HFFc6 (cell line): Measurements from ENCODE around the gene EPHA10. TPM values are rescaled to one million over a fixed set of nuclear protein-coding genes. Genes with fewer than 3 reads are reported as not detected.

ENCODE experiments used
- DNase-seq: peaks from one replicate; pipeline ENCODE4 v3.0.0-alpha.2; 2018
- H3K27ac Mint-ChIP-seq: 2 replicates; pipeline ENCODE4 v1.8.0; 2020; ENCODE audit warnings: mild to moderate bottlenecking, mixed read lengths
- H3K27me3 Mint-ChIP-seq: 2 replicates; pipeline ENCODE4 v1.8.0; 2021; ENCODE audit warnings: mild to moderate bottlenecking, moderate library complexity, mixed read lengths; ENCODE audit not compliant: insufficient read depth
- H3K36me3 Mint-ChIP-seq: 2 replicates; pipeline ENCODE4 v1.8.0; 2021; ENCODE audit warnings: low read depth, mixed read lengths
- H3K4me1 Mint-ChIP-seq: 2 replicates; pipeline ENCODE4 v1.8.0; 2020; ENCODE audit warnings: low read depth, mixed read lengths
- H3K4me3 Mint-ChIP-seq: 2 replicates; pipeline ENCODE4 v1.8.0; 2020; ENCODE audit warnings: mild to moderate bottlenecking, moderate library complexity, mixed read lengths
- H3K9me3 Mint-ChIP-seq: 2 replicates; pipeline ENCODE4 v1.8.0; 2020; ENCODE audit warnings: mild to moderate bottlenecking, mixed read lengths
- CTCF ChIP-seq: fragments of 200-600 bp; sonication (generic); IDR thresholded peaks from 2 replicates; pipeline ENCODE4 v1.5.0; 2021; ENCODE audit warnings: antibody characterized with exemption, mild to moderate bottlenecking
- total RNA-seq, 6 experiments: library from RNA; stranded (reverse); fragmentation: NEBNext Ultra II Directional; extraction: Animal tissue kit (Norgen Biotek cat#: 25700); gene quantifications; 2 replicates in 1 of 6; 3 replicates in 5 of 6; pipeline ENCODE4 v1.2.3, GENCODE V29; 2021

EPHA10 gene
- total RNA-seq, 6 experiments from 2014 or later, result not detected

DNA sequence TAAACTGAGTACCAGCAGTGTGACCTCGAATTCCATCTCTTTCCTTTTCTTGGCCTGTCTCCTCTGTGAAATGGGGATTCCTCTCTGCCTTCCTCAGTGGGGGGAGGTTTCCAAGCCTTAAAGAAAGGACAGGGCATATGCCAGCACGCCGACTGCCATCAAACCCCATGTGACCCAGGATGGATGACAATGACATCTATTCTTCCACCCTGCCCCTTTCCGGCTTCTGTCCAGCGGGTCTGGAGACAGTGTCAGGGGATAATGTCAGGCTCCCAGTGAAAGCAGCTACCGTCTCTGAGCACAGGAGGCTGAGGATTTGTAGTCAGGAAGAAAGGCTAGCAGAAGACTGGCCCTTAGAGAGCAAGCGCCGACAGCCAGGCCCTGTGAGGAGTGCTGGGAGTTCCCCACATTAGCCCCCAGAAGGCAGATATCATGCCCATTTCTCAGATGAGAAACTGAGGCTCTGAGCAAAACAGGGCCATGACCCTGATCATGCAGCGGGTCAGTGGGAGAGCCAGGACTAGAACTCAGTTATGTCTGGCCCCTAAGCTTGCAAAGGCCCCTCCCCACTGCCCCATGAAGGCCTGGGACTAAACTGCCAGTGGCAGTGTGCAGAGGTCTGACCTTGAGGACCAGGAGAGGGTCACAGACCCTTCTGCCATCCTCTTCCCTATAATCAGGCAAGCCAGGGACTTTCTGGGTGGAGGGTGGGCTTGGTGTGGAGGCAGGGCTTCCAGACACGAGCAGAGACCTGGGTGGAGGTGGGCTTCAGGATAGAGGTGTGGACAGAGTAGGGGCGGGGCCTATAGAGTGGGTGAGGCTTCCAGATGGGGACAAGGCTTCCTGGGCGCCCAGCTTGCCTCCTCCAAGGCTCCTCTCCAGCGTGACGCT lies 42.5 kb downstream of the EPHA10 start:
- no peaks in the 10 kb centered on the region for H3K4me1 Mint-ChIP-seq
- no peak for DNase-seq
- no peak overlapping the region for H3K4me3 Mint-ChIP-seq
- H3K27me3 Mint-ChIP-seq, result peaks cover 25% of the 10 kb centered on the region
- TF ChIP-seq CTCF, result no peak
- no peaks in the 10 kb centered on the region for H3K36me3 Mint-ChIP-seq
- no peak overlapping the region for H3K27ac Mint-ChIP-seq
- H3K9me3 Mint-ChIP-seq, result no peaks in the 10 kb centered on the region

- Mint-ChIP-seq H3K4me1 (no peaks in the 10 kb centered on the region), H3K9me3 (no peaks in the 10 kb centered on the region), H3K27me3 (peaks cover 27% of the 10 kb centered on the region), H3K36me3 (no peaks in the 10 kb centered on the region), H3K27ac (no peak overlapping the region), H3K4me3 (no peak overlapping the region)
- no peak for TF ChIP-seq CTCF
- peak; percentile 28 for DNase-seq
These were observed 43.4 kb downstream of the EPHA10 start for GRCh38 chr1:37721565-37721964.

GRCh38 chr1:37720231-37721130 lies 44.4 kb downstream of the EPHA10 start:
- H3K4me3 Mint-ChIP-seq, result no peak overlapping the region
- H3K27ac Mint-ChIP-seq, result no peak overlapping the region
- no peak for TF ChIP-seq CTCF
- H3K36me3 Mint-ChIP-seq, result no peaks in the 10 kb centered on the region
- no peaks in the 10 kb centered on the region for H3K4me1 Mint-ChIP-seq
- DNase-seq, result no peak
- peaks cover 28% of the 10 kb centered on the region for H3K27me3 Mint-ChIP-seq
- no peaks in the 10 kb centered on the region for H3K9me3 Mint-ChIP-seq

DNA sequence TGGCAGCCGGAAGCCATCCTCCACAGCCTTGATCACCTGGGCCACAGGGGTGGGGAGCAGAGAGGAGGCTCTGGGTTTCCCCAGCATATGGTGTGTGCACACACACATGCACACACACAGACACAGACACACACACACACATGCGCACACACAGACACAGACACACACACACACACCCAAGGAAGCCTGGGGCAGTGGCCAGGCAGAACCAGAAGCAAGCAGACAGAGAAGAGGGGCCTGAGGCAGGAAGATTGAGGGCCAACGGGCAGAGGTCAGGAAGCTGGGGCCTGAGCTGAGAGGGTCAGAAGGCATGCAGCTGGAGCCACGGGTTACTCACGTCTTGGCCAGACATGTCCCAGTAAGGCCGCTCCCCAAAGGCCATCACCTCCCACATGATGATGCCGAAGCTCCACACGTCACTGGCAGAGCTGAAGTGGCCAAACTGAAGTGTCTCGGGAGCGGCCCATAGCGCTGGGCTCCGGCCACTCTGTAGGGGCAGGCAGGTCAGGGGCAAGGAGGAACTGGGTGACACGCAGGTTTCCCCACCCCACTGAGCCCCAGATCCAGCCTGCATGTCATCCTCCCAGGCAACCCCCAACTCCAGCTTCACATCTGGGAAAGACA lies 45.2 kb downstream of the EPHA10 start:
- H3K27ac Mint-ChIP-seq, result no peak overlapping the region
- H3K27me3 Mint-ChIP-seq, result peaks cover 31% of the 10 kb centered on the region
- no peak for DNase-seq
- no peaks in the 10 kb centered on the region for H3K9me3 Mint-ChIP-seq
- no peak overlapping the region for H3K4me3 Mint-ChIP-seq
- H3K36me3 Mint-ChIP-seq, result no peaks in the 10 kb centered on the region
- H3K4me1 Mint-ChIP-seq, result no peaks in the 10 kb centered on the region
- no peak for TF ChIP-seq CTCF

GRCh38 chr1:37718901-37719571 lies 45.9 kb downstream of the EPHA10 start:
- Mint-ChIP-seq H3K9me3 (no peaks in the 10 kb centered on the region), H3K36me3 (no peaks in the 10 kb centered on the region), H3K4me3 (no peak overlapping the region), H3K27me3 (peaks cover 31% of the 10 kb centered on the region), H3K4me1 (no peaks in the 10 kb centered on the region), H3K27ac (no peak overlapping the region)
- DNase-seq, result no peak
- no peak for TF ChIP-seq CTCF
